GM23248 (cell line): Measurements from ENCODE around the gene NPAS2. TPM values are rescaled to one million over a fixed set of nuclear protein-coding genes. Genes with fewer than 3 reads are reported as not detected.

Source experiments
- DNase-seq: peaks from one replicate; pipeline ENCODE4 v3.0.0-alpha.2; 2015
- H2AFZ ChIP-seq: fragments of 200-600 bp; sonication (generic); 2 replicates; pipeline ENCODE4 v1.6.1; 2016; ENCODE audit warnings: antibody characterized with exemption
- H3F3A ChIP-seq: fragments of 200-600 bp; sonication (generic); 2 replicates; pipeline ENCODE4 v1.6.1; 2016; ENCODE audit warnings: mild to moderate bottlenecking, antibody characterized with exemption, mixed run types; ENCODE audit not compliant: insufficient read depth
- H3K27ac ChIP-seq: fragments of 200-600 bp; sonication (generic); 2 replicates; pipeline ENCODE4 v1.5.1; 2016; ENCODE audit warnings: mild to moderate bottlenecking
- H3K27me3 ChIP-seq: fragments of 200-600 bp; sonication (generic); replicated peaks from 2 replicates; pipeline ENCODE4 v1.6.1; 2016; ENCODE audit warnings: mild to moderate bottlenecking; ENCODE audit not compliant: insufficient read depth
- H3K36me3 ChIP-seq: fragments of 200-600 bp; sonication (generic); 2 replicates; pipeline ENCODE4 v1.6.1; 2016; ENCODE audit warnings: low read depth, mild to moderate bottlenecking
- H3K4me1 ChIP-seq: fragments of 200-600 bp; sonication (generic); 2 replicates; pipeline ENCODE4 v1.6.1; 2016; ENCODE audit warnings: mild to moderate bottlenecking; ENCODE audit not compliant: insufficient read depth
- H3K4me2 ChIP-seq: fragments of 200-600 bp; sonication (generic); one replicate; pipeline ENCODE4 v1.6.1; 2016; ENCODE audit warnings: mild to moderate bottlenecking; ENCODE audit not compliant: unreplicated experiment
- H3K4me3 ChIP-seq: fragments of 200-600 bp; sonication (generic); 2 replicates; pipeline ENCODE4 v1.5.1; 2016; ENCODE audit warnings: mild to moderate bottlenecking
- H3K79me2 ChIP-seq: fragments of 200-600 bp; sonication (generic); 2 replicates; pipeline ENCODE4 v1.6.1; 2016; ENCODE audit warnings: mild to moderate bottlenecking; ENCODE audit not compliant: insufficient read depth
- H3K9ac ChIP-seq: fragments of 200-600 bp; sonication (generic); 2 replicates; pipeline ENCODE4 v1.6.1; 2016; ENCODE audit warnings: mild to moderate bottlenecking
- H3K9me2 ChIP-seq: fragments of 200-600 bp; sonication (generic); 2 replicates; pipeline ENCODE4 v1.6.1; 2016; ENCODE audit warnings: mixed run types, mild to moderate bottlenecking, moderate library complexity; ENCODE audit not compliant: insufficient read depth
- H3K9me3 ChIP-seq: fragments of 200-600 bp; sonication (generic); one replicate; pipeline ENCODE4 v1.6.1; 2017; ENCODE audit warnings: low read depth
- H4K20me1 ChIP-seq: fragments of 200-600 bp; sonication (generic); 2 replicates; pipeline ENCODE4 v1.6.0; 2016; ENCODE audit not compliant: insufficient read depth
- EZH2 ChIP-seq: fragments of 200-600 bp; sonication (generic); IDR thresholded peaks from 2 replicates; pipeline ENCODE4 v1.6.1; 2018; ENCODE audit warnings: antibody characterized with exemption, mild to moderate bottlenecking; ENCODE audit not compliant: insufficient read depth, poor library complexity, severe bottlenecking
- EZH2phosphoT487 ChIP-seq: fragments of 200-600 bp; sonication (generic); IDR thresholded peaks from 2 replicates; pipeline ENCODE4 v1.6.1; 2018; ENCODE audit warnings: antibody characterized with exemption, moderate library complexity, mild to moderate bottlenecking, low read depth; ENCODE audit not compliant: insufficient read depth
- WGBS, 2 experiments: methylation state at CpG; one replicate each; pipeline ENCODE4 v1.1.6; 2015 to 2017; ENCODE audit warnings: low lambda C conversion rate in 2 of 2, low coverage in 1 of 2; ENCODE audit errors: missing lambda C conversion rate in 2 of 2; 5-methylcytosine and 5-hydroxymethylcytosine counted together
- in situ Hi-C: fragments of 300-500 bp; cut with MboI; formaldehyde crosslinking; loops from 2 replicates; pipeline ENCODE4 v1.15.0; 2020
- polyA plus RNA-seq: library from polyadenylated mRNA; unstranded; fragments of >200 nt; fragmentation: Nextera tagmentation; extraction: Ambion mirVana; gene quantifications from 2 replicates; pipeline ENCODE4 v1.2.1, GENCODE V29; 2016
- total RNA-seq: library from RNA; depleted of rRNA; stranded (reverse); fragments of >200 nt; shearing (Covaris generic); gene quantifications from 2 replicates; pipeline ENCODE4 v1.2.3, GENCODE V29; 2014

NPAS2 gene
- total and polyA plus RNA-seq, 2 experiments from 2014 or later = 3.8 to 10.8 TPM

GRCh38 chr2:100990650-100991403, 170.9 kb downstream of the NPAS2 start:
- WGBS, 2 experiments = 85 to 91% methylated on average over 22 to 24 of the region's 24 CpGs
- H3F3A ChIP-seq = no peaks in the 10 kb centered on the region
- no peaks in the 10 kb centered on the region for H3K27me3 ChIP-seq
- H3K9me3 ChIP-seq = no peaks in the 10 kb centered on the region
- H3K4me3 ChIP-seq = no peak overlapping the region
- H3K36me3 ChIP-seq = no peaks in the 10 kb centered on the region
- in situ Hi-C loops = loop anchor here (5.0 to 10.0 kb wide), 2 partner anchors 264 to 376 kb away; no protein-coding TSS in a partner anchor
- DNase-seq = no peak
- no peak overlapping the region for H3K4me2 ChIP-seq
- no peaks in the 10 kb centered on the region for H3K4me1 ChIP-seq
- no peaks in the 10 kb centered on the region for H3K79me2 ChIP-seq
- H2AFZ ChIP-seq = no peak overlapping the region
- no peak for TF ChIP-seq EZH2phosphoT487
- no peak for TF ChIP-seq EZH2
- no peaks in the 10 kb centered on the region for H3K9me2 ChIP-seq
- no peak overlapping the region for H3K27ac ChIP-seq
- no peaks in the 10 kb centered on the region for H4K20me1 ChIP-seq
- no peak overlapping the region for H3K9ac ChIP-seq

DNA sequence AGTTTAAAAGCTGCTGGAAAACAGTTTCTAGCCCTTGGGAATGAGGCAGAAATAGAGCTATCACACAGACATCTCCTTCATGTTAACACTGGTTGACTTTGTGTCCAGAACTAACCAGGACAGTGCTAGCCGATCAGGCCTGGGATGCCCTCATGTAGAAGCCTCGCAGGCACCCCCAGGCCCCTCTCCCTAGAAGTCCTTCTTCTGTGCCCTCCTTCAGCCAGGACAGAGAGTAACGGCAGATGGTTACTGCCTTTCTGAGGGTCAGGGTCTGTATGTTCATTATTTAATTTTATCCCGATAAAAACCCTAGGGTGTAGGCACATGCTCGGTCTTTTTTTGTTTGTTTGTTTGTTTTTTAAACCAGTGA, 171.4 kb downstream of the NPAS2 start:
- 94 to 98% methylated on average over 5 of the region's 5 CpGs for WGBS, 2 experiments
- in situ Hi-C loops = loop anchor here (5.0 to 10.0 kb wide), 2 partner anchors 264 to 377 kb away; no protein-coding TSS in a partner anchor
- H3K4me2 ChIP-seq = no peak overlapping the region

GRCh38 chr2:100992262-100992661, 172.3 kb downstream of the NPAS2 start:
- Histone ChIP-seq H3K27ac (no peak overlapping the region), H3K4me2 (no peak overlapping the region), H3K4me3 (no peak overlapping the region), H3K79me2 (no peaks in the 10 kb centered on the region), H3F3A (no peaks in the 10 kb centered on the region), H3K36me3 (no peaks in the 10 kb centered on the region), H3K9ac (no peak overlapping the region), H3K4me1 (no peaks in the 10 kb centered on the region), H3K27me3 (no peaks in the 10 kb centered on the region), H4K20me1 (no peaks in the 10 kb centered on the region), H3K9me2 (no peaks in the 10 kb centered on the region), H3K9me3 (no peaks in the 10 kb centered on the region), H2AFZ (no peak overlapping the region)
- TF ChIP-seq EZH2phosphoT487 (no peak), EZH2 (no peak)
- WGBS, 2 experiments = 72 to 81% methylated on average over 6 of the region's 6 CpGs
- in situ Hi-C loops = loop anchor here (5.0 to 10.0 kb wide), 2 partner anchors 265 to 377 kb away; no protein-coding TSS in a partner anchor
- no peak for DNase-seq

More for the DNA sequence above, 171.4 kb downstream of the NPAS2 start:
- no peaks in the 10 kb centered on the region for H3K9me3 ChIP-seq
- no peaks in the 10 kb centered on the region for H3K9me2 ChIP-seq
- no peak overlapping the region for H2AFZ ChIP-seq
- H4K20me1 ChIP-seq = no peaks in the 10 kb centered on the region
- no peaks in the 10 kb centered on the region for H3K4me1 ChIP-seq
- no peaks in the 10 kb centered on the region for H3F3A ChIP-seq
- H3K27me3 ChIP-seq = no peaks in the 10 kb centered on the region
- H3K9ac ChIP-seq = no peak overlapping the region
- H3K4me3 ChIP-seq = no peak overlapping the region
- H3K79me2 ChIP-seq = no peaks in the 10 kb centered on the region
- TF ChIP-seq EZH2 (no peak), EZH2phosphoT487 (no peak)
- no peaks in the 10 kb centered on the region for H3K36me3 ChIP-seq
- DNase-seq = no peak
- H3K27ac ChIP-seq = no peak overlapping the region

DNA sequence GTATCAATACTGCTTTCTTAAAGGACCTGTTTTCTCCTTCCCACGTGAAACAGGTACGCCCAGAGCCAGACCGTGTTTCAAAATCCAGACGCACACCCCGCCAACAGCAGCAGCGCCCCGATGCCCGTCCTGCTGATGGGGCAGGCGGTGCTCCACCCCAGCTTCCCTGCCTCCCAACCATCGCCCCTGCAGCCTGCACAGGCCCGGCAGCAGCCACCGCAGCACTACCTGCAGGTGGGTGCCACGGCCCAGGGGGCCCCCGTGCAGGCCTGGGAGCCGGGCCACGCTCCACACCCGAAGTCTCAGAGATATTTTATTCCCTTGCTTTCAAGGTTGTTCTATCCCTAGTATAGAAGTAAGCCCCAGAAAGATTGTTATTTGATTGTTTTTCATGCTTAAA, 173.4 kb downstream of the NPAS2 start:
- H3K36me3 ChIP-seq = no peaks in the 10 kb centered on the region
- in situ Hi-C loops = loop anchor here (5.0 to 10.0 kb wide), 2 partner anchors 266 to 378 kb away; no protein-coding TSS in a partner anchor
- no peak overlapping the region for H3K4me3 ChIP-seq
- H3K79me2 ChIP-seq = no peaks in the 10 kb centered on the region
- H3F3A ChIP-seq = peaks cover under 1% of the 10 kb centered on the region; the same call in 1 of the 2 replicates
- no peak for TF ChIP-seq EZH2
- TF ChIP-seq EZH2phosphoT487 = no peak
- H3K27me3 ChIP-seq = no peaks in the 10 kb centered on the region
- H3K27ac ChIP-seq = no peak overlapping the region
- H3K4me1 ChIP-seq = peaks cover 5% of the 10 kb centered on the region; the same call in 1 of the 2 replicates
- WGBS, 2 experiments = 84% methylated on average over 16 to 17 of the region's 17 CpGs
- no peaks in the 10 kb centered on the region for H4K20me1 ChIP-seq
- no peak overlapping the region for H2AFZ ChIP-seq
- H3K9me3 ChIP-seq = no peaks in the 10 kb centered on the region
- no peak overlapping the region for H3K4me2 ChIP-seq
- no peaks in the 10 kb centered on the region for H3K9me2 ChIP-seq
- no peak overlapping the region for H3K9ac ChIP-seq
- DNase-seq = no peak
